Heart left ventricle (tissue), 16 donors: ENCODE data around the gene NUDT19. TPM values are rescaled to one million over a fixed set of nuclear protein-coding genes. Genes with fewer than 3 reads are reported as not detected.
"Not testable (repeated sequence)": the region's sequence is repeated elsewhere in the genome, so short reads cannot be mapped to it uniquely, and the experiment has no call there.

Source experiments
- ATAC-seq, 4 donors: fragments of 200-7000 bp; cut with Tn5 transposase; one replicate each; pipeline ENCODE4 v1.9.1; 2020 to 2022; ENCODE audit warnings: moderate library complexity in 4 of 4, mild to moderate bottlenecking in 3 of 4, moderate number of reproducible peaks in 1 of 4
- DNase-seq, 5 donors: peaks; one replicate each; pipeline ENCODE4 v3.0.0-alpha.2; 2020
- H3K27ac ChIP-seq, 12 donors: fragments of 200-600 bp; sonication (generic) in 4 of 12; one replicate each; pipeline versions ENCODE4 v1.5.0 to v1.8.0; 2016 to 2022; ENCODE audit warnings: mild to moderate bottlenecking in 2 of 12
- H3K27me3 ChIP-seq, 9 donors: fragments of 200-600 bp; sonication (generic) in 2 of 9; one replicate each; pipeline versions ENCODE4 v1.5.1 to v1.8.0; 2016 to 2022; ENCODE audit warnings: mild to moderate bottlenecking in 3 of 9
- H3K36me3 ChIP-seq, 9 donors: fragments of 200-600 bp; sonication (generic) in 2 of 9; one replicate each; pipeline versions ENCODE4 v1.5.0 to v1.8.0; 2018 to 2022; ENCODE audit warnings: mild to moderate bottlenecking in 2 of 9
- H3K4me1 ChIP-seq, 12 donors: fragments of 200-600 bp; sonication (generic) in 4 of 12; one replicate each; pipeline versions ENCODE4 v1.5.0 to v1.8.0; 2016 to 2022; ENCODE audit warnings: mild to moderate bottlenecking in 3 of 12
- H3K4me3 ChIP-seq, 12 donors: fragments of 200-600 bp; sonication (generic) in 4 of 12; one replicate each; pipeline versions ENCODE4 v1.5.0 to v1.8.0; 2017 to 2022; ENCODE audit warnings: mild to moderate bottlenecking in 9 of 12, moderate library complexity in 4 of 12
- H3K9me3 ChIP-seq, 12 donors: fragments of 200-600 bp; sonication (generic) in 4 of 12; one replicate each; pipeline versions ENCODE4 v1.5.0 to v1.8.0; 2016 to 2022; ENCODE audit warnings: mild to moderate bottlenecking in 1 of 12
- CTCF ChIP-seq, 12 donors: fragments of 200-600 bp; sonication (generic) in 4 of 12; IDR thresholded peaks; one replicate each; pipeline versions ENCODE4 v1.5.0 to v1.8.0; 2018 to 2022; ENCODE audit warnings: antibody characterized with exemption in 12 of 12, mild to moderate bottlenecking in 5 of 12
- POLR2A ChIP-seq, 2 donors: fragments of 450-650 bp; IDR thresholded peaks; one replicate each; pipeline ENCODE4 v1.6.1; 2017; ENCODE audit warnings: antibody characterized with exemption in 2 of 2, mild to moderate bottlenecking in 2 of 2, moderate library complexity in 2 of 2
- WGBS, 4 donors: extraction: QIAGEN DNeasy Blood & Tissue Kit in 2 of 4; methylation state at CpG; one replicate each; pipeline versions ENCODE4 v1.1.5 to v1.1.7; 2013 to 2018; 5-methylcytosine and 5-hydroxymethylcytosine counted together
- intact Hi-C, 10 donors: fragments of 100-400 bp; cut with DNase I; formaldehyde crosslinking; loops; one replicate each; pipeline versions ENCODE4 v1.11.1 to v1.14.2; 2022
- polyA plus RNA-seq, 2 donors: library from polyadenylated mRNA; stranded (reverse); fragments of 200-250 nt; gene quantifications; one replicate each; pipeline ENCODE4 v1.2.3, GENCODE V29; 2013
- total RNA-seq, 9 donors: library from RNA; depleted of rRNA in 2 of 9; stranded (reverse); fragments of >200 nt in 2 of 9; fragmentation: NEBNext Ultra II Directional in 3 of 9; extraction: Animal tissue kit (Norgen Biotek cat#: 25700) in 3 of 9; gene quantifications; one replicate each; pipeline versions ENCODE4 v1.1.0 to v1.2.4, GENCODE V29; 2016 to 2023
- donor health status: ischemic (EF 13 %, LVEDD 7.1; RV severe dilation, severe dysfunction).
- donor health status: healthy with polysubstance abuse.
- donor health status: DM: no; HTN: yes; CAD: no.
- donor health status: DM: no; HTN: no; CAD: no.
- donor health status: ischemic (EF 25% LVEDD 6.9; RV normal size, moderate dysfunction).
- donor health status: ischemic (EF 25% LVEDD 5.7; RV mildly dilated, moderate dysfunction).
- donor health status: healthy.
- donor health status: DM: yes; HTN: yes; CAD: no.
- donor health status: ischemic (EF 35%, LVEDD 5.7; RV mildly dilated, moderate dysfunction).
- donor health status: nonischemic (EF 11% LVEDD 7.7; RV severe dilation, severe dysfunction).
- donor health status: DM: yes; HTN: yes; CAD: no.
- donor health status: PGD.
- donor health status: ischemic (EF 29% LVEDD 5.4; RV normal size, mild dysfunction).
- donor health status: nonischemic (EF 23%, LVEDD 6.1; RV moderate dilation, normal function).

The NUDT19 gene
- total and polyA plus RNA-seq, 11 donors = 12.5 to 31.3 (median 20.5) TPM

- DNase-seq = peak; percentile 33 to 89 (median 79)
- no peak for TF ChIP-seq CTCF (IDR thresholded peaks at IDR 0.05)
- no peak for TF ChIP-seq POLR2A (IDR thresholded peaks at IDR 0.05)
- intact Hi-C loops = no loop called here
Measured at GRCh38 chr19:32649751-32650150, 41.9 kb upstream of the NUDT19 start.

GRCh38 chr19:32650671-32651070 is 41.0 kb upstream of the NUDT19 start:
- intact Hi-C loops = no loop called here
- no peak overlapping the region for H3K4me3 ChIP-seq
- H3K4me1 ChIP-seq = peaks cover 0 to 40% (median 17%) of the 10 kb centered on the region in 12 donors
- DNase-seq (no peak), ATAC-seq (no peak)
- 84 to 89% (median 87%) methylated on average over 5 of the region's 5 CpGs for WGBS, 4 donors
- no peaks in the 10 kb centered on the region for H3K9me3 ChIP-seq
- H3K27ac ChIP-seq = peak overlapping the region in 3 of 12 donors; percentile 52 to 83 (median 67)
- TF ChIP-seq POLR2A (IDR thresholded peaks at IDR 0.05) = no peak
- TF ChIP-seq CTCF (IDR thresholded peaks at IDR 0.05) = no peak
- no peaks in the 10 kb centered on the region for H3K27me3 ChIP-seq
- peaks cover 0 to 70% (median 42%) of the 10 kb centered on the region in 9 donors for H3K36me3 ChIP-seq

More at GRCh38 chr19:32649751-32650150, 41.9 kb upstream of the NUDT19 start:
- peak; percentile 82 to 88 (median 86) for ATAC-seq
- 55 to 81% (median 66%) methylated on average over 10 to 11 of the region's 11 CpGs for WGBS, 4 donors
- Histone ChIP-seq H3K4me1 (peaks cover 0 to 40% (median 17%) of the 10 kb centered on the region in 12 donors), H3K9me3 (no peaks in the 10 kb centered on the region), H3K27me3 (no peaks in the 10 kb centered on the region), H3K4me3 (peak overlapping the region in 1 of 12 donors; percentile 20), H3K36me3 (peaks cover 0 to 64% (median 34%) of the 10 kb centered on the region in 9 donors), H3K27ac (peak overlapping the region in 11 of 12 donors; percentile 18 to 88 (median 71))

DNA sequence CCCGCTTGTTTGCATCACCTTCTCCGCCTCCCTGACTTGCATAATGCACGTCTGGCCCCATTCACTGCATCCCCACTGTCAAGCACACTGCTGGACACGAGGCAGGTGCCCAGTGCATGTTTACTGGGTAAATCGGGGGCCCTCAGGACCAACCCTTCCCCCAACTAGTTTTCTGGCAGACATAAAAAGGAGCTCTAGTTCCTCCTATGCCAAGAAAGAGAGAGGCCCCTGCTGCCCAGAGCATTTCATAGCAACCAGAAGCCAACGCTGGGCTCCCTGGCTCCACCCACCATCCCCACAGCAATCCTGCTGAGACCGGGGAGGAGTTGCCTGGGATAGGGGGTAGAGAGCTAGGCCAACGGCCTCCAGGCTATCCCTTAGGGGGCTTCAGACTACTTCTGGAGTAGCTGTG is 39.9 kb upstream of the NUDT19 start:
- Histone ChIP-seq H3K36me3 (peaks cover 0 to 71% (median 36%) of the 10 kb centered on the region in 9 donors), H3K27me3 (no peaks in the 10 kb centered on the region), H3K9me3 (no peaks in the 10 kb centered on the region), H3K4me3 (no peak overlapping the region), H3K4me1 (peaks cover 0 to 40% (median 17%) of the 10 kb centered on the region in 12 donors), H3K27ac (peak overlapping the region in 11 of 12 donors; percentile 35 to 83 (median 64))
- WGBS, 4 donors = 49 to 58% (median 56%) methylated on average over 8 of the region's 8 CpGs
- peak; percentile 69 to 82 (median 77) for ATAC-seq
- DNase-seq = peak in 4 of 5 donors; percentile 36 to 75 (median 49)
- TF ChIP-seq POLR2A (IDR thresholded peaks at IDR 0.05) (no peak), CTCF (IDR thresholded peaks at IDR 0.05) (peak in 2 of 12 donors; percentile 13 to 17)
- intact Hi-C loops = no loop called here

GRCh38 chr19:32652331-32652730 is 39.3 kb upstream of the NUDT19 start:
- H3K27me3 ChIP-seq, ATAC-seq, DNase-seq, H3K4me3 ChIP-seq, H3K9me3 ChIP-seq, intact Hi-C loops: not testable (repeated sequence)
- peaks cover 0 to 71% (median 33%) of the 10 kb centered on the region in 9 donors for H3K36me3 ChIP-seq
- H3K27ac ChIP-seq = peak overlapping the region; percentile 20 to 83 (median 64)
- peaks cover 0 to 40% (median 17%) of the 10 kb centered on the region in 12 donors for H3K4me1 ChIP-seq
- WGBS, 4 donors = 92 to 96% (median 94%) methylated on average over 13 of the region's 13 CpGs
